BE2C (cell line): ENCODE data around the gene SNCG. TPM values are rescaled to one million over a fixed set of nuclear protein-coding genes. Genes with fewer than 3 reads are reported as not detected.

Experiments
- DNase-seq: peaks from one replicate; pipeline ENCODE4 v3.0.0-alpha.2; 2020
- H3K27me3 ChIP-seq: fragments of 250-450 bp; sonication (Bioruptor Pico); 2 replicates; pipeline ENCODE4 v1.5.1; 2020; ENCODE audit warnings: mild to moderate bottlenecking
- H3K36me3 ChIP-seq: fragments of 250-450 bp; sonication (Bioruptor Pico); 2 replicates; pipeline ENCODE4 v1.5.1; 2020; ENCODE audit warnings: mild to moderate bottlenecking
- H3K4me1 ChIP-seq: fragments of 250-450 bp; sonication (Bioruptor Pico); 2 replicates; pipeline ENCODE4 v1.5.1; 2020
- H3K4me3 ChIP-seq: 2 replicates; pipeline ENCODE4 v1.5.1; 2011; ENCODE audit warnings: low read depth, low read length
- H3K9me3 ChIP-seq: fragments of 250-450 bp; sonication (Bioruptor Pico); 2 replicates; pipeline ENCODE4 v1.5.1; 2020
- polyA plus RNA-seq: library from polyadenylated mRNA; unstranded; fragments of >200 nt; gene quantifications from one replicate; pipeline ENCODE4 v1.2.1, GENCODE V29; 2012; ENCODE audit warnings: low read depth, missing spikeins; ENCODE audit not compliant: insufficient read length, insufficient read depth
- TF ChIP-seq, protein P1 (sequence below): IDR thresholded peaks from 2 replicates; pipeline ENCODE4 v1.5.1; 2012; ENCODE audit warnings: mild to moderate bottlenecking, low read depth, low read length

SNCG gene
- polyA plus RNA-seq: 9.6 TPM

- peak; percentile 31 for DNase-seq
- Histone ChIP-seq H3K27me3 (no peaks in the 10 kb centered on the region), H3K4me1 (peaks cover 3% of the 10 kb centered on the region; the same call in 1 of the 2 replicates), H3K36me3 (no peaks in the 10 kb centered on the region), H3K9me3 (no peaks in the 10 kb centered on the region), H3K4me3 (no peak within 1 kb of the TSS)
- TF ChIP-seq, protein P1, sequence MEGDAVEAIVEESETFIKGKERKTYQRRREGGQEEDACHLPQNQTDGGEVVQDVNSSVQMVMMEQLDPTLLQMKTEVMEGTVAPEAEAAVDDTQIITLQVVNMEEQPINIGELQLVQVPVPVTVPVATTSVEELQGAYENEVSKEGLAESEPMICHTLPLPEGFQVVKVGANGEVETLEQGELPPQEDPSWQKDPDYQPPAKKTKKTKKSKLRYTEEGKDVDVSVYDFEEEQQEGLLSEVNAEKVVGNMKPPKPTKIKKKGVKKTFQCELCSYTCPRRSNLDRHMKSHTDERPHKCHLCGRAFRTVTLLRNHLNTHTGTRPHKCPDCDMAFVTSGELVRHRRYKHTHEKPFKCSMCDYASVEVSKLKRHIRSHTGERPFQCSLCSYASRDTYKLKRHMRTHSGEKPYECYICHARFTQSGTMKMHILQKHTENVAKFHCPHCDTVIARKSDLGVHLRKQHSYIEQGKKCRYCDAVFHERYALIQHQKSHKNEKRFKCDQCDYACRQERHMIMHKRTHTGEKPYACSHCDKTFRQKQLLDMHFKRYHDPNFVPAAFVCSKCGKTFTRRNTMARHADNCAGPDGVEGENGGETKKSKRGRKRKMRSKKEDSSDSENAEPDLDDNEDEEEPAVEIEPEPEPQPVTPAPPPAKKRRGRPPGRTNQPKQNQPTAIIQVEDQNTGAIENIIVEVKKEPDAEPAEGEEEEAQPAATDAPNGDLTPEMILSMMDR: no peak
These were observed at the start of gene SNCG for GRCh38 chr10:86958116-86958900. Gene SNCG, plus strand, starts transcription at chr10:86958599. Its CDS starts 99 bp downstream, at chr10:86958698.

- no peaks in the 10 kb centered on the region for H3K27me3 ChIP-seq
- no peak overlapping the region for H3K4me3 ChIP-seq
- no peaks in the 10 kb centered on the region for H3K9me3 ChIP-seq
- H3K36me3 ChIP-seq: peaks cover 24% of the 10 kb centered on the region
- no peak for DNase-seq
- TF ChIP-seq, protein P1: no peak
- H3K4me1 ChIP-seq: peaks cover 6% of the 10 kb centered on the region
These were observed 43.7 kb upstream of the SNCG start for GRCh38 chr10:86914734-86915133.

DNA sequence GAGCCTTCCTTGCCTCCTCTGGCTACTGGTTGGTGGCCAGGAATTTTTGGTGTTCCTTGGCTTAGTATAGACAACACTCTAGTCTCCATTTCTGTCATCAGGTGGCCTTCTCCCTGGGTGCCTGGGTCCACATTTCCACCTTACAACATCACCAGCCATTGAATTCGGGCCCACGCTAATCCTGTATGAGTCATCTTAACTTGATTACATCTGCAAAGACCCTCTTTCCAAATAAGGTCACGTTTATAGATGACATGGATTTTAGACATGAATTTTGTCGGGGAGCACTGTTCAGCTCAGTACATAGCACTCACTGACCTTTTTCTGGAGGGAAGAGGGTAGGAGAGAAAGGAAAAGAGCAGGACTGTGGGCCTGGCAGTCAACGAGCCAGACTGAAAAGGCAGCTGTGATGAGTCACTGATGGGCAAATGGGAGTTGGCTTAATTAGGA lies 40.4 kb upstream of the SNCG start:
- Histone ChIP-seq H3K4me1 (peaks cover 6% of the 10 kb centered on the region), H3K27me3 (no peaks in the 10 kb centered on the region), H3K4me3 (no peak overlapping the region), H3K9me3 (no peaks in the 10 kb centered on the region), H3K36me3 (peaks cover 46% of the 10 kb centered on the region)
- TF ChIP-seq, protein P1: no peak
- no peak for DNase-seq

DNA sequence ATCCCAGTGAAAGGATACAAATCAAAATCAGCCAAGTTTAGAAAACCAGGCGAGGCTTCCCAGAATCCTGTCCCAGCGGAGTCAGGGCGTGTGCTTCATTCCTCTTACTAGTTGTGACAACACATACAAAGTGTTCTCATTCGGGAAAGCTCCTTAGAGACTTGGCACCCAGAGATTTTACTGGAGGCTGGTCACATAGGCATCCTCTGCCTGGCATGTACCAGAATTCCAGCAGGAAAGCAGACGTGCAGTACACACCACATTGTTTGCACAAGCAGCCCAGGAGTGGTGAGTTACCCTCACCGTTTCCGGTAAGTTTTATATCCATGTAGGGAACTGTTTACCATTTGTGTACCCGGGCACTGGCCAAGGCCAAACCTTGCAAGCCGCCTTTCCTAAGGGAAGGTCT lies 35.8 kb upstream of the SNCG start:
- Histone ChIP-seq H3K4me1 (peaks cover 6% of the 10 kb centered on the region), H3K4me3 (no peak overlapping the region), H3K9me3 (no peaks in the 10 kb centered on the region), H3K36me3 (peaks cover 38% of the 10 kb centered on the region), H3K27me3 (no peaks in the 10 kb centered on the region)
- TF ChIP-seq, protein P1: no peak
- DNase-seq: no peak

- Histone ChIP-seq H3K4me1 (no peaks in the 10 kb centered on the region), H3K27me3 (no peaks in the 10 kb centered on the region), H3K4me3 (no peak overlapping the region), H3K9me3 (no peaks in the 10 kb centered on the region), H3K36me3 (peaks cover 5% of the 10 kb centered on the region; the same call in 1 of the 2 replicates)
- no peak for DNase-seq
- TF ChIP-seq, protein P1: no peak
These were observed 28.7 kb upstream of the SNCG start for GRCh38 chr10:86929468-86930380.
